Measurements from ENCODE around the gene SDSL. TPM values are rescaled to one million over a fixed set of nuclear protein-coding genes. Genes with fewer than 3 reads are reported as not detected.

Gene SDSL
- total and polyA plus RNA-seq, 10 of the 15 experiments (the other 5 are each of a cell fraction or from before 2014, with no cell fraction given), result 0.18 to 4.4 (median 1.0) TPM

DNA sequence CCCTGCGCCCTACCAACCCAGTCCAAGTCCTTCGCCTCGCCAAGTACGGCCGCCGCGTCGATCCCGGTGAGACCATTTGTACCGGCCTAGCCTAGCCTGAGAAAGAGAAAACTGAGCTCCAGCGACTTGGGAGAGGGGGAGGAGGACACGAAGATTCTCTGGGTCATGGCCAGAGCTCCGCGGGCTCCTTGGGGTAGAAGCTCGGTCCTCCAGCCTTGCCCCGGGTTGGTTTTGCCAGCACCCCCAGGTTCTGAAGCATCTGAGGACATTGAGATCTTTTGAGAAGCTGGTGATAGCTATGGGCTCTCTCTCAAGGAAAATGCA is 42.2 kb downstream of the SDSL start:
- ChIA-PET RAD21 (ENCODE audit: unreplicated experiment) (no interaction called here), CTCF (no interaction called here), POLR2A (no interaction called here), SMC1A (ENCODE audit: uncharacterized antibody, unreplicated experiment) (no interaction called here)
- no TSS peak for BruUV-seq (replicated peaks)
- H3K4me3 ChIP-seq, result no peak overlapping the region
- H3K4me2 ChIP-seq (ENCODE audit: control insufficient read depth, insufficient read depth), result no peak overlapping the region
- 49% methylated on average over 14 of the region's 16 CpGs for WGBS (ENCODE audit: insufficient coverage, insufficient replicate concordance, low lambda C conversion rate, missing lambda C conversion rate)
- no peak overlapping the region for H3K9ac ChIP-seq (ENCODE audit: control insufficient read depth, insufficient read depth, low read length)
- in situ Hi-C loops (cut with MboI), result loop anchor here (5.0 kb wide), 1 partner anchor 448 kb away; no protein-coding TSS in a partner anchor
- H3K27me3 ChIP-seq (replicated peaks in 1 of 2; ENCODE audit: control insufficient read depth in 2 of 2, insufficient read depth in 2 of 2, low read length in 1 of 2), result peaks cover 13 to 37% of the 10 kb centered on the region in 2 experiments; a peak in 3 of 4 replicates
- no peaks in the 10 kb centered on the region for H3K4me1 ChIP-seq (ENCODE audit: control insufficient read depth, insufficient read depth, low read length)
- no peaks in the 10 kb centered on the region for H4K20me1 ChIP-seq (ENCODE audit: control insufficient read depth, insufficient read depth)
- ATAC-seq, result no peak
- no peaks in the 10 kb centered on the region for H3K79me2 ChIP-seq (ENCODE audit: control insufficient read depth, insufficient read depth, low read length)
- DNase-seq (ENCODE audit: low read depth, low spot score), result no peak
- no peak overlapping the region for H2AFZ ChIP-seq (ENCODE audit: control insufficient read depth, low read depth, low read length)
- TF ChIP-seq, protein P1, sequence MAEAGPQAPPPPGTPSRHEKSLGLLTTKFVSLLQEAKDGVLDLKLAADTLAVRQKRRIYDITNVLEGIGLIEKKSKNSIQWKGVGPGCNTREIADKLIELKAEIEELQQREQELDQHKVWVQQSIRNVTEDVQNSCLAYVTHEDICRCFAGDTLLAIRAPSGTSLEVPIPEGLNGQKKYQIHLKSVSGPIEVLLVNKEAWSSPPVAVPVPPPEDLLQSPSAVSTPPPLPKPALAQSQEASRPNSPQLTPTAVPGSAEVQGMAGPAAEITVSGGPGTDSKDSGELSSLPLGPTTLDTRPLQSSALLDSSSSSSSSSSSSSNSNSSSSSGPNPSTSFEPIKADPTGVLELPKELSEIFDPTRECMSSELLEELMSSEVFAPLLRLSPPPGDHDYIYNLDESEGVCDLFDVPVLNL (IDR thresholded peaks at IDR 0.05; ENCODE audit: low read depth, low read length), result no peak
- TF ChIP-seq, protein P2, sequence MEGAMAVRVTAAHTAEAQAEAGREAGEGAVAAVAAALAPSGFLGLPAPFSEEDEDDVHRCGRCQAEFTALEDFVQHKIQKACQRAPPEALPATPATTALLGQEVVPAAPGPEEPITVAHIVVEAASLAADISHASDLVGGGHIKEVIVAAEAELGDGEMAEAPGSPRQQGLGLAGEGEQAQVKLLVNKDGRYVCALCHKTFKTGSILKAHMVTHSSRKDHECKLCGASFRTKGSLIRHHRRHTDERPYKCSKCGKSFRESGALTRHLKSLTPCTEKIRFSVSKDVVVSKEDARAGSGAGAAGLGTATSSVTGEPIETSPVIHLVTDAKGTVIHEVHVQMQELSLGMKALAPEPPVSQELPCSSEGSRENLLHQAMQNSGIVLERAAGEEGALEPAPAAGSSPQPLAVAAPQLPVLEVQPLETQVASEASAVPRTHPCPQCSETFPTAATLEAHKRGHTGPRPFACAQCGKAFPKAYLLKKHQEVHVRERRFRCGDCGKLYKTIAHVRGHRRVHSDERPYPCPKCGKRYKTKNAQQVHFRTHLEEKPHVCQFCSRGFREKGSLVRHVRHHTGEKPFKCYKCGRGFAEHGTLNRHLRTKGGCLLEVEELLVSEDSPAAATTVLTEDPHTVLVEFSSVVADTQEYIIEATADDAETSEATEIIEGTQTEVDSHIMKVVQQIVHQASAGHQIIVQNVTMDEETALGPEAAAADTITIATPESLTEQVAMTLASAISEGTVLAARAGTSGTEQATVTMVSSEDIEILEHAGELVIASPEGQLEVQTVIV (IDR thresholded peaks at IDR 0.05; ENCODE audit: borderline replicate concordance, partially characterized antibody), result no peak
- TF ChIP-seq CREB1 (IDR thresholded peaks at IDR 0.05; ENCODE audit: low read depth) (no peak), MEF2A (IDR thresholded peaks at IDR 0.05; ENCODE audit: insufficient read depth, low read depth, low read length) (no peak), TCF7 (IDR thresholded peaks at IDR 0.05; ENCODE audit: borderline replicate concordance) (no peak), IKZF2 (IDR thresholded peaks at IDR 0.05) (no peak), NR2F1 (conservative IDR thresholded peaks at IDR 0.05) (no peak), RAD51 (IDR thresholded peaks at IDR 0.05) (no peak), ZNF207 (IDR thresholded peaks at IDR 0.05; ENCODE audit: borderline replicate concordance) (no peak), BMI1 (IDR thresholded peaks at IDR 0.05; ENCODE audit: borderline replicate concordance) (no peak), CHD4 (IDR thresholded peaks at IDR 0.05) (no peak), HDAC6 (IDR thresholded peaks at IDR 0.05; ENCODE audit: unreplicated experiment) (no peak), HDAC2 (IDR thresholded peaks at IDR 0.05) (no peak), NBN (IDR thresholded peaks at IDR 0.05) (no peak), STAT1 (conservative IDR thresholded peaks at IDR 0.05) (no peak), SMC3 (IDR thresholded peaks at IDR 0.05; ENCODE audit: borderline replicate concordance, low read length) (no peak)
- TF ChIP-seq, protein P3, sequence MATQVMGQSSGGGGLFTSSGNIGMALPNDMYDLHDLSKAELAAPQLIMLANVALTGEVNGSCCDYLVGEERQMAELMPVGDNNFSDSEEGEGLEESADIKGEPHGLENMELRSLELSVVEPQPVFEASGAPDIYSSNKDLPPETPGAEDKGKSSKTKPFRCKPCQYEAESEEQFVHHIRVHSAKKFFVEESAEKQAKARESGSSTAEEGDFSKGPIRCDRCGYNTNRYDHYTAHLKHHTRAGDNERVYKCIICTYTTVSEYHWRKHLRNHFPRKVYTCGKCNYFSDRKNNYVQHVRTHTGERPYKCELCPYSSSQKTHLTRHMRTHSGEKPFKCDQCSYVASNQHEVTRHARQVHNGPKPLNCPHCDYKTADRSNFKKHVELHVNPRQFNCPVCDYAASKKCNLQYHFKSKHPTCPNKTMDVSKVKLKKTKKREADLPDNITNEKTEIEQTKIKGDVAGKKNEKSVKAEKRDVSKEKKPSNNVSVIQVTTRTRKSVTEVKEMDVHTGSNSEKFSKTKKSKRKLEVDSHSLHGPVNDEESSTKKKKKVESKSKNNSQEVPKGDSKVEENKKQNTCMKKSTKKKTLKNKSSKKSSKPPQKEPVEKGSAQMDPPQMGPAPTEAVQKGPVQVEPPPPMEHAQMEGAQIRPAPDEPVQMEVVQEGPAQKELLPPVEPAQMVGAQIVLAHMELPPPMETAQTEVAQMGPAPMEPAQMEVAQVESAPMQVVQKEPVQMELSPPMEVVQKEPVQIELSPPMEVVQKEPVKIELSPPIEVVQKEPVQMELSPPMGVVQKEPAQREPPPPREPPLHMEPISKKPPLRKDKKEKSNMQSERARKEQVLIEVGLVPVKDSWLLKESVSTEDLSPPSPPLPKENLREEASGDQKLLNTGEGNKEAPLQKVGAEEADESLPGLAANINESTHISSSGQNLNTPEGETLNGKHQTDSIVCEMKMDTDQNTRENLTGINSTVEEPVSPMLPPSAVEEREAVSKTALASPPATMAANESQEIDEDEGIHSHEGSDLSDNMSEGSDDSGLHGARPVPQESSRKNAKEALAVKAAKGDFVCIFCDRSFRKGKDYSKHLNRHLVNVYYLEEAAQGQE (IDR thresholded peaks at IDR 0.05; ENCODE audit: low read depth, low read length), result no peak
- TF ChIP-seq, protein P4, sequence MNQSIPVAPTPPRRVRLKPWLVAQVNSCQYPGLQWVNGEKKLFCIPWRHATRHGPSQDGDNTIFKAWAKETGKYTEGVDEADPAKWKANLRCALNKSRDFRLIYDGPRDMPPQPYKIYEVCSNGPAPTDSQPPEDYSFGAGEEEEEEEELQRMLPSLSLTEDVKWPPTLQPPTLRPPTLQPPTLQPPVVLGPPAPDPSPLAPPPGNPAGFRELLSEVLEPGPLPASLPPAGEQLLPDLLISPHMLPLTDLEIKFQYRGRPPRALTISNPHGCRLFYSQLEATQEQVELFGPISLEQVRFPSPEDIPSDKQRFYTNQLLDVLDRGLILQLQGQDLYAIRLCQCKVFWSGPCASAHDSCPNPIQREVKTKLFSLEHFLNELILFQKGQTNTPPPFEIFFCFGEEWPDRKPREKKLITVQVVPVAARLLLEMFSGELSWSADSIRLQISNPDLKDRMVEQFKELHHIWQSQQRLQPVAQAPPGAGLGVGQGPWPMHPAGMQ (IDR thresholded peaks at IDR 0.05; ENCODE audit: borderline replicate concordance), result no peak
- H3K27ac ChIP-seq (ENCODE audit: control insufficient read depth, insufficient read depth), result no peak overlapping the region
- H3K9me3 ChIP-seq (replicated peaks; ENCODE audit: control insufficient read depth, insufficient read depth, low read length), result no peaks in the 10 kb centered on the region; the same call in 2 of the 3 replicates
- no peaks in the 10 kb centered on the region for H3K36me3 ChIP-seq (ENCODE audit: control insufficient read depth in 2 of 2, insufficient read depth in 2 of 2, low read length in 1 of 2)
- intact Hi-C loops (cut with micrococcal nuclease; ENCODE audit: unreplicated experiment), result no loop called here
- FAIRE-seq, result no peak
